Esophagus squamous epithelium (tissue), 5 donors: ENCODE data around the gene SMCO3. TPM values are rescaled to one million over a fixed set of nuclear protein-coding genes. Genes with fewer than 3 reads are reported as not detected.

Experiments
- DNase-seq: peaks from one replicate; lab custom pipeline; 2025; lab: John Stamatoyannopoulos, UW
- H3K27ac ChIP-seq, 4 donors: fragments of 200-600 bp; sonication (generic); one replicate each; pipeline ENCODE4 v1.5.1; 2016 to 2019; ENCODE audit warnings: mild to moderate bottlenecking in 1 of 4
- H3K27me3 ChIP-seq, 4 donors: fragments of 200-600 bp; sonication (generic); 1 replicate in 3 of 4; 2 replicates in 1 of 4; pipeline versions ENCODE4 v1.5.1 to v1.6.0; 2017 to 2021; ENCODE audit warnings: antibody characterized with exemption in 1 of 4
- H3K36me3 ChIP-seq, 3 donors: fragments of 200-600 bp; sonication (generic); one replicate each; pipeline ENCODE4 v1.5.1; 2016 to 2019
- H3K4me1 ChIP-seq, 3 donors: fragments of 200-600 bp; sonication (generic); one replicate each; pipeline ENCODE4 v1.5.1; 2017 to 2019
- H3K4me3 ChIP-seq, 4 donors: fragments of 200-600 bp; sonication (generic); 1 replicate in 3 of 4; 2 replicates in 1 of 4; pipeline ENCODE4 v1.5.1; 2016 to 2019; ENCODE audit warnings: mild to moderate bottlenecking in 2 of 4, moderate library complexity in 1 of 4
- H3K9me3 ChIP-seq, 3 donors: fragments of 200-600 bp; sonication (generic); one replicate each; pipeline ENCODE4 v1.5.1; 2016 to 2019
- CTCF ChIP-seq, 6 experiments: fragments of 450-650 bp in 4 of 6; fragments of 200-600 bp in 2 of 6; sonication (generic) in 2 of 6; IDR thresholded peaks; one replicate each; pipeline ENCODE4 v1.5.1; 2016 to 2019; ENCODE audit warnings: antibody characterized with exemption in 6 of 6, mild to moderate bottlenecking in 4 of 6, moderate library complexity in 4 of 6
- POLR2A ChIP-seq, 4 donors: fragments of 450-650 bp; IDR thresholded peaks; one replicate each; pipeline ENCODE4 v1.6.1; 2017; ENCODE audit warnings: antibody characterized with exemption in 4 of 4, mild to moderate bottlenecking in 4 of 4, moderate library complexity in 3 of 4
- WGBS, 2 donors: methylation state at CpG; one replicate each; pipeline ENCODE4 v1.1.5; 2018; 5-methylcytosine and 5-hydroxymethylcytosine counted together
- intact Hi-C: fragments of 100-400 bp; cut with DNase I; formaldehyde crosslinking; loops from one replicate; pipeline ENCODE4 v1.15.0; 2022
- total RNA-seq, 4 donors: library from RNA; depleted of rRNA; stranded (reverse); fragments of >200 nt; gene quantifications; one replicate each; pipeline ENCODE4 v1.1.0, GENCODE V29; 2016
- donor health status: DM: yes; HTN: yes; CAD: no.

Gene SMCO3
- total RNA-seq, 4 donors from 2014 or later: 0.50 TPM; not detected in 3

- Histone ChIP-seq H3K27me3 (no peaks in the 10 kb centered on the region), H3K4me1 (peaks cover 4 to 30% (median 5%) of the 10 kb centered on the region in 3 donors), H3K9me3 (no peaks in the 10 kb centered on the region), H3K27ac (no peak overlapping the region), H3K36me3 (peaks cover 0 to 11% (median 0%) of the 10 kb centered on the region in 3 donors), H3K4me3 (no peak overlapping the region)
- WGBS, 2 donors: 87 to 93% methylated on average over 2 of the region's 2 CpGs
- TF ChIP-seq CTCF (IDR thresholded peaks at IDR 0.05) (no peak), POLR2A (IDR thresholded peaks at IDR 0.05) (no peak)
- no peak for DNase-seq
- intact Hi-C loops: no loop called here
Measured at GRCh38 chr12:14779834-14780233, 34.1 kb downstream of the SMCO3 start.

- WGBS, 2 donors: 27 to 41% methylated on average over 3 of the region's 3 CpGs
- Histone ChIP-seq H3K4me3 (no peak overlapping the region), H3K27ac (peak overlapping the region in 1 of 4 donors; percentile 14), H3K27me3 (no peaks in the 10 kb centered on the region), H3K4me1 (peaks cover 4 to 40% (median 5%) of the 10 kb centered on the region in 3 donors), H3K36me3 (no peaks in the 10 kb centered on the region), H3K9me3 (no peaks in the 10 kb centered on the region)
- intact Hi-C loops: no loop called here
- no peak for DNase-seq
- no peak for TF ChIP-seq CTCF (IDR thresholded peaks at IDR 0.05)
- TF ChIP-seq POLR2A (IDR thresholded peaks at IDR 0.05): no peak
Measured at GRCh38 chr12:14777271-14777670, 36.7 kb downstream of the SMCO3 start.

GRCh38 chr12:14776236-14776961 lies 37.6 kb downstream of the SMCO3 start:
- H3K27ac ChIP-seq: peak overlapping the region; percentile 93 to 99 (median 98)
- intact Hi-C loops: no loop called here
- H3K36me3 ChIP-seq: no peaks in the 10 kb centered on the region
- H3K27me3 ChIP-seq: no peaks in the 10 kb centered on the region
- H3K4me3 ChIP-seq: peak overlapping the region in 2 of 4 donors; percentile 76 to 84
- no peak for DNase-seq
- H3K4me1 ChIP-seq: peaks cover 4 to 48% (median 9%) of the 10 kb centered on the region in 3 donors
- 83 to 86% methylated on average over 5 of the region's 5 CpGs for WGBS, 2 donors
- no peaks in the 10 kb centered on the region for H3K9me3 ChIP-seq
- peak in 3 of 6 experiments; percentile 12 to 35 (median 22) for TF ChIP-seq CTCF (IDR thresholded peaks at IDR 0.05)
- no peak for TF ChIP-seq POLR2A (IDR thresholded peaks at IDR 0.05)

GRCh38 chr12:14775636-14775980 lies 38.4 kb downstream of the SMCO3 start:
- intact Hi-C loops: no loop called here
- Histone ChIP-seq H3K27ac (peak overlapping the region; percentile 93 to 99 (median 98)), H3K27me3 (no peaks in the 10 kb centered on the region), H3K4me3 (peak overlapping the region; percentile 49 to 84 (median 80)), H3K9me3 (no peaks in the 10 kb centered on the region), H3K4me1 (peaks cover 4 to 51% (median 10%) of the 10 kb centered on the region in 3 donors), H3K36me3 (no peaks in the 10 kb centered on the region)
- WGBS, 2 donors: 7 to 33% methylated on average over 1 of the region's 1 CpG
- DNase-seq: no peak
- TF ChIP-seq POLR2A (IDR thresholded peaks at IDR 0.05) (no peak), CTCF (IDR thresholded peaks at IDR 0.05) (no peak)

GRCh38 chr12:14774906-14775635 lies 38.9 kb downstream of the SMCO3 start:
- TF ChIP-seq CTCF (IDR thresholded peaks at IDR 0.05) (no peak), POLR2A (IDR thresholded peaks at IDR 0.05) (no peak)
- no peak for DNase-seq
- H3K9me3 ChIP-seq: no peaks in the 10 kb centered on the region
- no peaks in the 10 kb centered on the region for H3K27me3 ChIP-seq
- peak overlapping the region; percentile 93 to 99 (median 98) for H3K27ac ChIP-seq
- H3K4me1 ChIP-seq: peaks cover 4 to 51% (median 10%) of the 10 kb centered on the region in 3 donors
- peak overlapping the region; percentile 49 to 84 (median 80) for H3K4me3 ChIP-seq
- 0 to 2% methylated on average over 9 to 12 of the region's 34 CpGs for WGBS, 2 donors
- no peaks in the 10 kb centered on the region for H3K36me3 ChIP-seq
- intact Hi-C loops: no loop called here
